Measurements from ENCODE around the gene SPATA32.
A peak's percentile ranks its signal among the peaks of the same experiment; 100 is the strongest.
"Not testable (repeated sequence)": the region's sequence is repeated elsewhere in the genome, so short reads cannot be mapped to it uniquely, and the experiment has no call there.

Gene SPATA32

DNA sequence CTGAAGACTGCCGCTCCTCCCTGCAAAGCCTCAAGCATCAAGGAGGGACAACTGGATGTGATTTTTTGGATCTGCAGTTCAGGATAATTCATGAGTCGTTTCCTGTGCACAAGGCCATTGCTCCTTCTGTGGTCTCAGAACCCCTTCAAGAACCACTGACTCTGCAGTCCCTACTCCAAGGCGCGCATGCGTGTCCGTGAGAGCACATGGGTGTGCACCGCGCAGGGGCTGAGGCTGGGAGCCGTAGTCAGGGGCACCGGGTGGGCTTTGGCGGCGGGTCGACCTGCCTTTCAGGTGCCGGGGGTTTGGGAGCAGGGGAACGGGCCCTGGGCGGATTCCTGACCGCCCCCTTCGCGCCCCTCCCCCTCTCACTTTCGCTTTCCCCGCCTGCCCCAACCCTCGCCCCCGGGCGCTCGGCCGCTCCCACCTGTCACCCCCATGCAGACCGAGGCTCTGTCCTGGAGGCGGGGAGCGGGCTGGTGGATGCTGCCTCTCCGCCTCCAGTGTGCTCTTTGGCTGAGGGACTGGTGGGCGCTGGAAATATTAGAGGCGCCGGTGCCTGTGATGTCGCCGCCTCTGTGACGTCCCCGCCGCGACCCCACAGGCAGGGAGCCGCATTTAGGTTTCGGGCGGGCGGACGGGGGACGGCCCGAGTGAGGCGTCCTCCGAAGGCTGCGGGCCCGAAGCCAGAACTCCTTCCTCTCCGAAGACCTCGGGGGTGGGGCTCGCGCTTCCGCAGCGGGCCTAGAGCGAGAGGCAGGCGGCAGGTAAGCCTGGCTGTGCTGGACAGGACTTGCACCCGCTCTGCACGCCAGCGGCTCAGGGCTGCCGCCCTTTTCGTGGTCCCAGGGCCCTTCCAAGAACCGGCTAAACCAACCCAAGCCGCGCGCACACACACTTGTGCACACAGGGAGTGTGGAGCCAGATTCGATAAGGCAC, at the start of gene SPATA32:
Gene SPATA32, minus strand, starts transcription at position 518 of the 939 bp plus-strand sequence. Its CDS starts 78 bp downstream, at position 440.
- ATAC-seq: peak; percentile 89
- Mint-ChIP-seq H3K4me3 (peak within 1 kb of the TSS; percentile 84 to 88), H3K4me1 (peaks cover 48% of the 10 kb centered on the region), H3K9me3 (no peaks in the 10 kb centered on the region), H3K27me3 (no peaks in the 10 kb centered on the region), H3K27ac (peak within 1 kb of the TSS; percentile 83 to 92)
- DNase-seq: peak; percentile 81 to 84

GRCh38 chr17:45311401-45311759, 49.5 kb upstream of the SPATA32 start:
- peaks cover 91% of the 10 kb centered on the region for H3K4me1 Mint-ChIP-seq
- no peak for ATAC-seq
- no peak for DNase-seq
- peak overlapping the region; percentile 79 to 84 for H3K27ac Mint-ChIP-seq
- no peaks in the 10 kb centered on the region for H3K27me3 Mint-ChIP-seq
- no peaks in the 10 kb centered on the region for H3K9me3 Mint-ChIP-seq
- H3K4me3 Mint-ChIP-seq: peak overlapping the region; percentile 73 to 89

GRCh38 chr17:45310380-45311324, 48.8 kb upstream of the SPATA32 start:
- Mint-ChIP-seq H3K9me3 (no peaks in the 10 kb centered on the region), H3K27ac (peak overlapping the region; percentile 36 to 94)
- ATAC-seq: no peak

DNA sequence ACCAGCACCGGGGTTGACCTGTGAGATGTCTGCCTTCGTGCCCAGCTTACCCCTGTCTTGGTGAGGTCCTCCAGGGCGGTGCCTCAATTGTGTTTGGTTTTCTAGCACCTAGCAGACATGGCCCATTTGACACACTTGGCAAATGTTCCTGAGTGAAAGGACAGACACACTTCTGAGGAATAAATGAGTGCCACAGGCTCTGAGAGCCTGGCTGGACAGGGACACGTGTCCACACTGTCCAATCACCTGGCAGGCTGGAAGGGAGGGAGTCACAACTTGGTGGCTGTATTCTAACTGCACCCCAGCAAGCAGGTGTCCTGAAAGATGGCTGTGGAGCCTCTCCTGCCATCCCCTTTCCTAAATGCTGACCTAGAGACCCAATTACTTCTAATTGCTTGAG, 47.5 kb upstream of the SPATA32 start:
- H3K4me1 Mint-ChIP-seq: peaks cover 98% of the 10 kb centered on the region
- H3K27ac Mint-ChIP-seq: peak overlapping the region; percentile 92 to 96
- H3K4me3 Mint-ChIP-seq: peak overlapping the region; percentile 24 to 59
- H3K9me3 Mint-ChIP-seq: no peaks in the 10 kb centered on the region
- DNase-seq (no peak), ATAC-seq (no peak)
- H3K27me3 Mint-ChIP-seq: no peaks in the 10 kb centered on the region

More at GRCh38 chr17:45310380-45311324, 48.8 kb upstream of the SPATA32 start:
- Mint-ChIP-seq H3K4me1 (peaks cover 96% of the 10 kb centered on the region), H3K27me3 (no peaks in the 10 kb centered on the region), H3K4me3 (peak overlapping the region; percentile 73 to 89)
- DNase-seq: no peak

DNA sequence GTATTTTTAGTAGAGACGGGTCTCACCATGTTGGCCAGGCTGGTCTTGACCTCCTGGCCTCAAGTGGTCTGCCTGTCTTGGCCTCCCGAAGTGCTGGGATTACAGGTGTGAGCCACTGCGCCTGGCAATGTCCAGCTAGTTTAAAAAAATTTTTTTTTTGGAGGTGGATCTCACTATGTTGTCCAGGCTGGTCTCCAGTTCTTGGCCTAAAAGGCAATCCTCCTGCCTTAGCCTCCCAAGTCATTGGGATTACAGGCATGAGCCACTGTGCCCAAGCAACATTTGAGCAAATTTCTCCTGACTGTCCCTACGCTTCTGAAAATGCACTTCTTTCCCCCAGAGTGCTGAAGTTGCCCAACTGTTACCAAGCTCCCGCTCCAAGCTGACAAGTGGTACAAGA, 46.9 kb upstream of the SPATA32 start:
- H3K4me3 Mint-ChIP-seq: peak overlapping the region; percentile 47 to 59
- no peaks in the 10 kb centered on the region for H3K27me3 Mint-ChIP-seq
- no peak for ATAC-seq
- no peak for DNase-seq
- H3K4me1 Mint-ChIP-seq: peaks cover 98% of the 10 kb centered on the region
- H3K9me3 Mint-ChIP-seq: no peaks in the 10 kb centered on the region
- H3K27ac Mint-ChIP-seq: peak overlapping the region; percentile 92 to 96

GRCh38 chr17:45308016-45308365, 46.1 kb upstream of the SPATA32 start:
- Mint-ChIP-seq H3K4me3 (peak overlapping the region; percentile 57 to 80), H3K27ac (peak overlapping the region; percentile 92 to 96), H3K9me3 (no peaks in the 10 kb centered on the region), H3K4me1 (peaks cover 96% of the 10 kb centered on the region), H3K27me3 (no peaks in the 10 kb centered on the region)
- no peak for ATAC-seq
- no peak for DNase-seq

GRCh38 chr17:45307290-45308015, 45.6 kb upstream of the SPATA32 start:
- no peaks in the 10 kb centered on the region for H3K9me3 Mint-ChIP-seq
- peaks cover 96% of the 10 kb centered on the region for H3K4me1 Mint-ChIP-seq
- peak; percentile 68 to 80 for DNase-seq
- H3K4me3 Mint-ChIP-seq: peak overlapping the region; percentile 57 to 80
- no peaks in the 10 kb centered on the region for H3K27me3 Mint-ChIP-seq
- peak overlapping the region; percentile 92 to 96 for H3K27ac Mint-ChIP-seq
- ATAC-seq: peak; percentile 70

DNA sequence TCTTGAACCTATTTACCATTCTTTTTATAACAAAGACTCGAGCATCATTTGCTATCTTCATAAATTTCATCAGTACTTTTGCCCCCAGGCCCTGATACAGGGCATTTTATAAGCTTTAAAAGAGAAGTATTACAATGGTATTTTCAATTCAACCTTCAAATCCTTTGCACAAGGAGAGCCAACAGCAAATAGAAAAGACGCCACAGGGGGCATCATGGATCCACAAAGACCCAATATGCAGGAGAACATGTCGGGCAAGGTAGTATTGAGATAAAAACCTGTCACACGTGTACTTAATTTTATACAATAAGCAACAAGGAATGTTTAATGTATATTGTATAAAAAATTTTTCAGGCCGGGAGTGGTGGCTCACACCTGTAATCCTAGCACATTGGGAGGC, 44.7 kb upstream of the SPATA32 start:
- Mint-ChIP-seq H3K4me3 (peak overlapping the region in 1 of 2 donors; percentile 3), H3K27me3 (no peaks in the 10 kb centered on the region), H3K9me3 (no peaks in the 10 kb centered on the region), H3K27ac (peak overlapping the region in 1 of 2 donors; percentile 59), H3K4me1 (peaks cover 95% of the 10 kb centered on the region)
- DNase-seq (no peak), ATAC-seq (no peak)

GRCh38 chr17:45306094-45306493, 44.2 kb upstream of the SPATA32 start:
- Mint-ChIP-seq H3K4me1 (peaks cover 94% of the 10 kb centered on the region), H3K9me3 (no peaks in the 10 kb centered on the region), H3K27me3 (no peaks in the 10 kb centered on the region), H3K27ac (peak overlapping the region in 1 of 2 donors; percentile 41), H3K4me3 (peak overlapping the region in 1 of 2 donors; percentile 3)
- DNase-seq: no peak
- ATAC-seq: no peak

- Mint-ChIP-seq H3K27me3 (no peaks in the 10 kb centered on the region), H3K9me3 (no peaks in the 10 kb centered on the region), H3K27ac (peak overlapping the region in 1 of 2 donors; percentile 41), H3K4me3 (peak overlapping the region; percentile 24 to 44), H3K4me1 (peaks cover 94% of the 10 kb centered on the region)
- ATAC-seq: no peak
- no peak for DNase-seq
These were observed 43.7 kb upstream of the SPATA32 start for GRCh38 chr17:45305530-45306087.

DNA sequence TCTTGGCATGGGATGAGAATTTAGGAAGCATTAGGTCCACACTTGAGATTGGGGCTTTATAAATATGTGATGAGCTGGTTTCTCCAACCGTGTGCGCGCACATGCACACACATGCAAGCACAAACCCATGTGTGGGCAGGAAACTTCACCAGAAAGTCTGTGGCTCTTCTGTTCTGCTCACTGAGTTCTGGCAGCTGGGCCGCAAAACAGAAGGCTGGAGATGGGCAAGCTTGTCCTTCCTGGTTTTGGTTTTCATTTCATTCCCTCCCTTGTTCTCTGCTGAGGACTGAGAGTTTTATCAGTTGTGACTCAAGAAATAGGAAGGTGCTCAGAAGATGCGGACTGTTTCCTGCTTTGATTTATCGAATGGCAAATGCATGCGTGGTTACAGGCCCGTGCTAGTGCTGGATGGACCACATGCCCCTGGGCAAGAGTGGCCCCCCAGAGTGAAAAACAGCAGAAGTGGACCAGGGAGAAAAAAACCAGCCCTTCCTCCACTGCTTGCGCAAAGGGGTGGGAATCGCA, 40.8 kb upstream of the SPATA32 start:
- H3K4me3 Mint-ChIP-seq: peak overlapping the region; percentile 68 to 84
- H3K27me3 Mint-ChIP-seq: no peaks in the 10 kb centered on the region
- H3K27ac Mint-ChIP-seq: no peak overlapping the region
- ATAC-seq (peak; percentile 60), DNase-seq (peak in 1 of 2 donors; percentile 50)
- H3K4me1 Mint-ChIP-seq: peaks cover 95% of the 10 kb centered on the region
- no peaks in the 10 kb centered on the region for H3K9me3 Mint-ChIP-seq

DNA sequence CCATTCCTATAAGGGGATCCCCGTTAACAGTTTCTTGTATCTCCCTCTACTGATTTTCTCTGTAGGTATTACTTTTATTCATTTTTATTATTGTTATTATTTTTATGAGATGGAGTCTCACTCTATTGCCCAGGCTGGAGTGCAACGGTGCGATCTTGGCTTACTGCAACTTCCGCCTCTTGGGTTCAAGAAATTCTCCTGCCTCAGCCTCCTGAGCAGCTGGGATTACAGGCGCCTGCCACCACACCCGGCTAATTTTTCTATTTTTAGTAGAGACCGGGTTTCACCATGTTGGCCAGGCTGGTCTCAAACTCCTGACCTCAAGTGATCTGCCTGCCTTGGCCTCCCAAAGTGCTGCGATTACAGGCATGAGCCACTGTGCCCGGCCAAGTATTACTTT, 40.3 kb upstream of the SPATA32 start:
- not testable (repeated sequence) for H3K9me3 Mint-ChIP-seq, DNase-seq, ATAC-seq, H3K27me3 Mint-ChIP-seq, H3K4me3 Mint-ChIP-seq
- H3K4me1 Mint-ChIP-seq: peaks cover 95% of the 10 kb centered on the region
- peak overlapping the region in 1 of 2 donors; percentile 12 for H3K27ac Mint-ChIP-seq

- Mint-ChIP-seq H3K9me3 (no peaks in the 10 kb centered on the region), H3K4me3 (no peak overlapping the region), H3K27me3 (no peaks in the 10 kb centered on the region), H3K4me1 (peaks cover 96% of the 10 kb centered on the region), H3K27ac (no peak overlapping the region)
- ATAC-seq (no peak), DNase-seq (no peak)
These were observed 39.8 kb upstream of the SPATA32 start for GRCh38 chr17:45301674-45302073.

- Mint-ChIP-seq H3K4me3 (no peak overlapping the region), H3K27ac (peak overlapping the region in 1 of 2 donors; percentile 16), H3K4me1 (peaks cover 96% of the 10 kb centered on the region), H3K9me3 (no peaks in the 10 kb centered on the region), H3K27me3 (no peaks in the 10 kb centered on the region)
- DNase-seq: no peak
- no peak for ATAC-seq
These were observed 38.3 kb upstream of the SPATA32 start for GRCh38 chr17:45300060-45300751.
